Skin of body (tissue), 3 donors: Measurements from ENCODE around the gene TRIM13. TPM values are rescaled to one million over a fixed set of nuclear protein-coding genes. Genes with fewer than 3 reads are reported as not detected.
A peak's percentile ranks its signal among the peaks of the same experiment; 100 is the strongest.
"Not testable (repeated sequence)": the region's sequence is repeated elsewhere in the genome, so short reads cannot be mapped to it uniquely, and the experiment has no call there.

Experiments used
- DNase-seq: peaks from one replicate; lab custom pipeline; 2025; lab: John Stamatoyannopoulos, UW
- small RNA-seq: library from RNA; depleted of rRNA; stranded (forward); fragments of <200 nt; gene quantifications from one replicate; pipeline ENCODE3, GENCODE V24; 2014; ENCODE audit warnings: low replicate concordance
- total RNA-seq: library from RNA; depleted of rRNA; stranded (reverse); fragments of >200 nt; gene quantifications from one replicate; pipeline ENCODE4 v1.2.3, GENCODE V29; 2014

Gene TRIM13
- total RNA-seq, 1 donor from 2014 or later = 27.5 TPM

DNA sequence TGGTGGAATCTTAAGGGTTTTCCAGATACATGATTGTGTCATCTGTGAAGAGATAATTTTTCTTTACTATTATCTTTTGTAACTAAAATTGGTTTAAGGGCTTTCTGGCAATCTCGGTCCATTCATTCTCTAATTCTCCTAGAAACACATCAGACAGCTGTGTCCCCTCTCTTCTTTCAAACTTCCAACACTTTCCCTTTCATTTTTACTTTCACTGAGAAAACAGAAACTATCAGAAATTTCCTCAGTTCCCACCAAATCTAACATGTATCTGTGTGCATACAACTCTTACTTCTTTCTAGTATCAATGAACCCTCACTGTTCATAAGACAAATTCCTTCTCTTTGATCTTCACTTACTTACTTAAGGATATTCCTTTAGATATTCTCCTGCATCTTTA, 58.6 kb downstream of the TRIM13 start:
- no peak for DNase-seq

DNA sequence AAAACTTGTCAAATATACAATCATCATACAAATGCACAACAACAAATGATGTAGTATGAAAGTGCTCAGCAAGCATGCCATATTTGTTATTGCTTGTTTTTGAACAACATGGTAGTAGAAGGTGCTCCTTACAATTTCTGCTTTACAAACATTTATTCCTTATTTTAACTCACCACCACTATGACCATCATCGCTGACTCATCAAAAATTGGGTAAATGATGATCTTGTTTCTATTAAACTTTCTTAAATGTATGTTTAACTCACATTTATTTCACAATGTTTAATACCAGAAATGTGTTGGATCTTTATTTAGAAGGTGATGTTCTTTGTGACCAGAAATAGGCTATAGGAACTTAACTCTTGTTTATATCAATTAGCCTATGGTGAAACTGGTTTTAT, 63.9 kb downstream of the TRIM13 start:
- no peak for DNase-seq

- DNase-seq = not testable (repeated sequence)
These were observed 65.5 kb downstream of the TRIM13 start for GRCh38 chr13:50062336-50062735.

GRCh38 chr13:50065712-50066111, 68.9 kb downstream of the TRIM13 start:
- no peak for DNase-seq

Small RNA genes within 50 kb of the gene (small RNA-seq; reads per million reads assigned to genes)
- gene MIR16-1 (2.7 reads per million, percentile 88 among the genes with 10 or more reads in this experiment), gene MIR3613 (2.5 reads per million, percentile 87 among the genes with 10 or more reads in this experiment), gene RF02105 (not detected), gene RF02106 (not detected), gene RF02107 (not detected), gene RF02108 (not detected)

Other genes with a start within 250 kb of the TRIM13 start
- gene KPNA3, start 204.4 kb upstream of the TRIM13 start, total RNA-seq = 28.3 TPM
- gene SPRYD7, start 60.7 kb upstream of the TRIM13 start, total RNA-seq = 4.5 TPM
- 4.5 TPM for gene KCNRG, start 18.4 kb downstream of the TRIM13 start, total RNA-seq